Stimulated activated CD4-positive, alpha-beta T cell treated with anti-CD3 and anti-CD28 coated beads, Interleukin-2, amount 100 ng/mL, for 4 hours (primary cell): Measurements from ENCODE around the gene TULP1.
"Not testable (repeated sequence)": the region's sequence is repeated elsewhere in the genome, so short reads cannot be mapped to it uniquely, and the experiment has no call there.

ENCODE experiments used
- DNase-seq: peaks from one replicate; pipeline ENCODE4 v3.0.0-alpha.2; 2020; ENCODE audit warnings: low read depth

The TULP1 gene

DNA sequence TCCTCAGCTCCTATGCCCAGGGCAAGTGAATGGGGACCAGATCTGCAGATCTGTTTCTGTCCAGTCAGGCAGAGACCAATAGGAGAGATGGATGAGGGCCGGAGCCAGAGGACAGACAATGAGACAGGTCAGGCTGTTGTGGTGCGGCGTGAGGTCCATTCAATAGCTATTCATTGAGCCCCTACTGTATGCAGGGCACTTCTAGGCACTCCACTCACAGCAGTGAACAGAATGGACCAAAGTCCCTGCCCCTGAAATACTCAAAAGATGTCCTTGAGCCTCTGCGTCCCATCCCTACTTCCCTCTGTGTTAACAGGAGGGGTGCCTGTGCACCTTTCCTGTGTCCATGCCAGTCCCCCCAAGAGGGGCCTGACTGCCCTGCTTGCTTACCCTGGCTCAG is 8.5 kb upstream of the TULP1 start:
- no peak for DNase-seq

DNA sequence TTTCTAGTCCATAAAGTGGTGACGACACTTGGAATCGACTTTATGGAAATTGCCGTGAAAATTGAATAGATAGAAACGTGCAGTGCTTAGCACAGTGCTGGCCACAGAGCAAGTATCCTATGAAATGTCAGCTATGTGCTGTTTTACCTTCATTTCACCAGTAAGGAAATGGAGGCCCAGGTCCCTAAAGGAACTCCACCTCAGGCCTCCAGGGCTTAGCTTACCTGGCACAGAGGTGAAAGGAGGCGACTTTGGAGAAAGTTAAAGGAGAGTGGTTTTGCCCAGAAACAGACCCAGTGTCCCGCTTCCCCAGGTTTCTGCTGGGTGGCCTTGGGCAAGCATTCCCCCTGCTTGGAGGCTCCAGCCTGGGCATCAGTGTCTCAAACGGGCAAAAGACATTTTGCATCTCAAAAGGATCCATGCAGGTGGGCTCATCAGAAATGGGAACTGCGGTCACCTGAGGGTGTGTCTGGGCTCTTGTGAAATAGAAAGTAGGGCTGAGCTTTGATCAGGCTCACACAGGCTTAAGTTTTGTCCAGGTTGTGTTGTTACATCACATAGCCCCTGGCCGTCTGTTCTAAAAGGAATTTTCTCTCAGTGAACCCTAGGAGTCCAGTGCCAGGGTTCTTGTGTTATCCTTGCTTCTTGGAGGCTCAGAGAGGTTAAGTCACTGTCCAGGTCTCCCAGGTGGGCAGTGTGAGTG is 6.8 kb upstream of the TULP1 start:
- no peak for DNase-seq

DNA sequence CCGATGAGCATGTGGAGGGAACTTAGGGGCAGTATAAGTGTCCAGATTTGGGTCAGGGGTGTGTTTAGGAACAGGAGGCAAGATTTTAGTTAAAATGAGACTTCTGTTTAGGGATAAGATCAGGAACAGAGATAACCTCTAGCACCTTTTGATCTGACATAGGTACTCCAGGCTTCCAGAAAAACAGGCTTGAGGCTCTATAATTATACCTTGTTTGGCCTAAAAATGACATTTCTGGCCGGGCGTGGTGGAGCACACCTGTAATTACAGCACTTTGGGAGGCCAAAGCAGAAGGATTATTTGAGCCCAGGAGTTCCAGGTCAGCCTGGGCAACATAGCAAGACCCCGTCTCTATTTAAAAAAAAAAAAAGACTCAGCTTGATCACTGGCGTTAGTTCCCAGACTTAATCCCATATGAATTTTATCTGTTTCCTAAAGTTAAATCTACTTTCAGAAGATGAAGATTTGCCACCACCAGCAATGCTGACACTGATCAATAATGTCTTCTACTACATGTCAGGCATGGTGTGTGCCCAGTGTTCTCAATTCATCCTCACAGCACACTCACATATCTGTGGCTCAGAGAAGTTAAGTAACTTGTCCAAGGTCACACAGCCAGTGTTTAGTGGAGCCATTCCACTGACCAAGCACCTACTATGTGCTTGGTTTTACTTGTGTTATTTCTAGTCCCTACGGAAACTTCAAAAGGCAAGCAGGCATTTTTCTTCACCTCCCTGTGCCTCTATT is 6.0 kb upstream of the TULP1 start:
- no peak for DNase-seq

DNA sequence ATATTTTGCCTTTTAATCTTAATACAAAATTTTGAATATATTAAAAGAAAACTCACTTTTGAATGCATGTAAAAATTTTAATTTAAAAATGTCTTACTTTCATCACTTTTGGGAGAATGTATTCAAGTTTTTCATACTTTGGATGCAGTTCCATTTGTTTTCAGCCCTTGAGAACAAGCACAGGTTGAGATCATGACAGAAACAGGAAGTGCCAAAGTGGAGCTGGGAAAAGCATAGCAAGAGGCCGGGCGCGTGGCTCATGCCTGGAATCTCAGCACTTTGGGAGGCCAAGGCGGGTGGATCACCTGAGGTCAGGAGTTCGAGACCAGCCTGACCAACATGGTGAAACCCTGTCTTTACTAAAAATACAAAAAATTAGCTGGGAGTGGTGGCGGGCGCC is 5.3 kb upstream of the TULP1 start:
- not testable (repeated sequence) for DNase-seq

DNA sequence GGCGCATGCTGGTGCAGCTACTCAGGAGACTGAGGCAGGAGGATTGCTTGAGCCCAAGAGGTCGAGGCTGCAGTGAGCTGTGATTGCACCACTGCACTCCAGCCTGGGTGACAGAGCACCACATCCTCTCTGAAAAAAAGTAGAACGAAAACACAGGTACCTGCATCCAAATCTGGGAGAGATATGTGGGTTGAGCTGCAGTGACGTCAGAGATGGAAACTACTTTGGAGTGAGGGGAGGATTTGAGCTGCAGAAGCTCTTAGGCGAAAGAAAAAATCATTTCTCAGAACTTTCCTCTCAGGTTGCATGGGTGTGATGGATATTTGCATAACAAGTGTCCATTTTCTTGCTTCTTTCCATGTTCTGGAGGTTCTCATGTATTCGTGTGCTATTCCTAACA is 4.0 kb upstream of the TULP1 start:
- no peak for DNase-seq

DNA sequence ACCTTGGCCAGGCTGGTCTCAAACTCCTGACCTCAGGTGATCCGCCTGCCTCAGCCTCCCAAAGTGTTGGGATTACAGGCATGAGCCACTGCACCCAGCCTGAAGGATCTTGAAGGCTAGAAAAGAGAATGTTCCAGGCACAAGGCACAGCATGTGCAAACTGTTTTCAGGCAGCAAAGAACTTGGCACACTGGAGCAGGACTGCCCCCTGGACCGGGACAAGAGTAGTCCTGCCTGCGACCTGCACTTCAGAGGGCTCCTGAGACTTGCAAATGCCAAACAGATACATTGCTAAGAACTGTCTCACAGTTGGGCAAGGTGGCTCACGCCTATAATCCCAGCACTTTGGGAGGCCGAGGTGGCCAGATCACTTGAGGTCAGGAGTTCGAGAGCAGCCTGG is 3.2 kb upstream of the TULP1 start:
- not testable (repeated sequence) for DNase-seq

DNA sequence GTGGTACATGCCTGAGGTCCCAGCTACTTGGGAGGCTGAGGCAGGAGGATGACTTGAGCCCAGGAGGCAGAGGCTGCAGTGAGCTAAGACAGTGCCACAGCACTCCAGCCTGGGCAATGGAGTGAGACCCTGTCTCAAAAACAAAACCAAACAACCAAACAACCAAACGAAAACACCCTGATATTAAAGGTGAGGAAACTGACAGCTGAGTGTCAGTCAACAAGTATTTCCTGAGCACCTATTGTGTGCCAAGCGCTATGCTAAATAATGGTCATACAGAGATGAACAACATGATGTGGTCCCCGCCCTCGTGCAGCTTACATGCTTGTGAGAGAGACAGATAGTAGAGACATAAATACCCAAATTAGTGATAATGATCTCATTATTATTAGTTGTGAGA is 1.9 kb upstream of the TULP1 start:
- DNase-seq = no peak

DNA sequence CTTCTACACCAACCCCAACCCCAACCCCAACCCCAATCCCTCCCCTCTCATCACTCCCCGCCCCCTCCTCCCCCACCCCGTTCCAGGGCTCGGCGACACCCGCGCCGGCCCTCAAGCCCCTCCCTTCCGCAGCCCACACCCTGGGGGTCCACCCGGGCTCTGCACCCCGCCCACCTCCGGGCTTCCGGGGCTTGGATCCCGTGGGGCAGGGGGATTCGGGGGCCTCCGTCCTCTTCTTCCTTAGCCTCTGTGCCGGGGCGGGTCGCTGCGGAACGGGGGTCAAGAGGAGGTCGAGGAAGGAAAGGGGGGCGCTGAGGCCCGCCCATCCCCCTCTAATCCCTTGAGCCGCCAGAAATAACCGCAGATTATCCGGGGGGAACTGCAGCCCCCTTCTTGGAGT is 690 bp downstream of the TULP1 start:
- DNase-seq = no peak

DNA sequence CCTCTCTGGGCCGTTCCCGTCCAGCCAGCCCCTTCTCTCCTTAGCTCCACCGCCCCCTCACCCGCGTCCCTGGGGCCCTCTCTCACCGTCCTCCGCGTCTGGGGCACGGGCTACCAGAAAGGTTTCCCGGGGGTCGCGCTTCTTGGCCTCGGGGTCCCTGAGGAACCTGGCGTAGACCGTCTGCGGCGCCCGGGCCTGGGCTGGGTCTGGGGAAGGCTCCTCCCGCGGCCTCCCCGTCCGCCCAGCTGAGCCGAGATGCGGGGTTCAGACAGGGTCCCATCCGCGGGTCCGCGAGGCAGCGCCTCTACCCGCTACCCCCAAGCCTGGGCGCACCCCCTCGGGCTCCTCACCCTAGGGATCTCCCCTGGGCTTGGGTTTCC is 1.1 kb downstream of the TULP1 start:
- no peak for DNase-seq

DNA sequence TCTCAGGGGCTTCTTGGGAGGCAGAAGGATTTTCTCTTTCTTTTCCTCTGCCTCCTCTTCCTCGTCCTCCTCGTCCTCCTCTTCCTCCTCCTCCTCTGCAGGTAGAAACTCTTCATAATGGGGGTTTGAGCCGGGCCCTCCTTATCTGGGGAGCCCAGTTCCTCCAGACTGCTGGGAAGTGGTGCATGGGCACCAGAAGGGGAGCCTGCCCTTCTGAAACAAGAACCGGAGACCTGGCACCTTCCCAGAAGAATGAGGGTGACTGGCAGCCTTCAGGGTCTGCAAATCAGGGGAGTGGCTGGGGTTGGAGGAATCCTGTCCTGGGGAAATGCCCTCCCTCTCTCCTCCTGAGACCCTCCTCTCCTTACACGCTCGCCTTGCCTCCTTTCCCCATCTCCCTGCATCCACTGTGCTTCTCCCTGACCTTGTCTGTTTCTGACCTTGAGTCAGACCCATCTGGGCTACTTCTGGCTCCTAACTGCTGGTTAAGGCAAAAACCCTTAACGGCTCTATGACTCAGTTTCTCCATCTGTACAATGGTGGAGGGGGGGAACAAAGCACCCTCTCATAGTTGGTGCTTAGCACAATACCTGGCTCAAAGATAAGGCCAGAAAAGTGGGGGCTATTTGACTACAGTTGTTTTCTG is 1.7 kb downstream of the TULP1 start:
- DNase-seq = no peak

DNA sequence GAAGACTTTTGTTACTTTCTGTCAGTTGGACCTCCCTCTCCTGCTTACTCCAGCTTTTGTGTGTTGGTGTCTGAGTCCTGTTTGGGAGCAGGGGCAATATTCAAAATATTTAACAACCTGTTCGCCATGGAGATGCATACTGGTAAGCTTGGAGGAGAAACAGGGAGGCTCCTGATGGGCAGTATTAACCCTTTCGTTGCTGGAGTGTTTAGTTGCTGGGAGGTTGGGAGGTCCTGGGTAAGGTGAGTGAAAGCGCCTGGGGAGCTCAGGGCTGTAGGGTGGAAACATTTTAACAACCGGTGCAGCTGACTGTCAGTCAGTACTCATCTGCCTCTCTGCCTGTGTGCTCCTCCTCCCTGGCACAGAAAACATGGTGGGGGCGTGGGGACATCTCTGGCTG is 4.2 kb downstream of the TULP1 start:
- DNase-seq = no peak

DNA sequence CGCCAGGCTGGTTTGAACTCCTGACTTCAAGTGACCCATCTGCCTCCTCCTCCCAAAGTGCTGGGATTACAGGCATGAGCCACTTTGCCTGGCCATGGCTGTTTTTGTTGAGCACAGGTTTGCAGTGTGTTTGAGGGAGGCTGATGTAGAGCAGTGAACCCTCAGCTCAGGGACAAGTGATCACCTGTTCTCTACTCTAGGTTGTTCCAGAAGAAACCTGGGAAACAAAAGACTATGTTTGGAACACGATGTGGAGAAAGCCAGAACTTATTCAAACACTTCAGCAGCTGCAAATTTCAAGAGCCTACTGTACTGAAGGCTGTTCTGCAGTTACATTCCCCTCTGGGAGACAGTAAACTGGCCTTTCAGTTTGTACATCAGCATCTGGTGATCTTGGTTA is 4.7 kb downstream of the TULP1 start:
- no peak for DNase-seq

DNA sequence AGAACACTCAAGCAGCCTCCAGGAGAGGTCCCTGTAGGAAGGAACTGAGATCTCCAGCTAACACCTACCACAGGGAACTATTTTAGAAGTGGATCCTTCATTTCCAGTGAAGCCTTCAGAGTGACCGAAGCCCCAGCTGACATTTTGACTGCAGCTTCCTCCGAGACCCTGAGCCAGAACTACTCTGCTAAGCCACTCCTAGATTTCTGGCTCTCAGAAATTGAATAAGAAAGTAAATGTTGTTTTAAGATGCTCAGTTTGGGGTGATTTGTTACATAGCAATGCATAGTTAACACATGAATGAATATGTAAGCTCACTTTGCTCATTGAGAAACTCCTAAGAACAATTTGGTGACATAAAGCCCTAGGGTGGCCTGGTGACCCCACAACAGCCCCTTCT is 5.5 kb downstream of the TULP1 start:
- no peak for DNase-seq

DNA sequence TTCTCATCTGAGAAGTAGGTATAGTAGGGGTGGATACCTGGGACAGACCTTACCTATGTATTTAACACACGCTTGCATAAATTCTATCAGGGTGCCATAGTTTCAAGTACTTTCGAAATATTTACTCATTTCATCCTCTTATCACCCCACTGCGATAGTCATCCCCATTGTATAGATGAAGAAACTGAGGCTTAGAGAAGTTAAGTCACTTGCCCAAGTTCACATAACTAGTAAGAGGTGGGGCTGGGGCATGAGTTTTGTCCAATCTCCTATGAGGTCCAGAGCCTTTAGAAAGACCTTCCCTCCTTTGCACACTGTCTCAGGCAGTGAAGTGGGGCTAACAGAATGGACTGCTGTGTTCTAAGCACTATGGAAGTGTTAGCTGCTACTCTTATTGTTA is 6.2 kb downstream of the TULP1 start:
- DNase-seq = no peak

DNA sequence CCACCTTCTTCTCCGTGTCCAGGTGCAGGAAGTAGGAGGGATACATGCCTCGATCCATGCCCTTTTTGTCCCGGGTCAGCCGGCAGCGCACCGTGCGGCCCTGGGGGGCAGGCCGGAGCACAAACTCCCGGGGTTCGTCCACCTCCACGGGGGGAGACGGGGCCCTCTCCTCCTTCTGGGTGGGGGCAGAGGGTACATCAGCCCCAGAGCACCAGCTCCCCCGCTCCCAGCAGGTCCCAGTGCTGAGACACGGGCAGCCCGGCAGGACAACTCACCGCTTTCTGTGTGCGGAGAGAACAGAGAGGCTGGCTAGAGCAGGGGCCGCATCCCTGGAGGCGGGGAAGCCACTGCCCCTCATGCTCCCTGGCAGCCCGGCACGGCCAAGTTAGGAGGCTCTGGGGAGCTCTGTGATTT is 6.7 kb downstream of the TULP1 start:
- DNase-seq = no peak

DNA sequence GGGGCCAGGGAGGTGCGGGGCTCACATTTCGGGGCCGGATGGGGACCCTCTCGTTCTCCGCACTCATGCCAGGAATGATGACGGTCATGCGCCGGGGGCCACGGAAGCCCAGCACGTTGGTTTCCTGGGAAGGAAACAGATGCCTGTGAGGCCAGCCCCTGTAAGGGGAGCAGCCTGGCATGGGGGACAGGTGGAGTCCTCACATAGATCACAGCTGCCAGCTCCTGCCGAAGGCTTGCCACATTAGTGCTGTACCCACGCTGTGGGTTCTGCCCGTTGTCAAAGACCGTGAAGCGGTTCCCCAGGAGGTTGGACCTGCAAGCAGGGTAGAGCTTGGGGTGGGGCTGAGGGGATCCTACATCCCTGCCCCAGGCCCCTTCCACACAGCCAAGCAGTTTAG is 9.2 kb downstream of the TULP1 start:
- DNase-seq = no peak

DNA sequence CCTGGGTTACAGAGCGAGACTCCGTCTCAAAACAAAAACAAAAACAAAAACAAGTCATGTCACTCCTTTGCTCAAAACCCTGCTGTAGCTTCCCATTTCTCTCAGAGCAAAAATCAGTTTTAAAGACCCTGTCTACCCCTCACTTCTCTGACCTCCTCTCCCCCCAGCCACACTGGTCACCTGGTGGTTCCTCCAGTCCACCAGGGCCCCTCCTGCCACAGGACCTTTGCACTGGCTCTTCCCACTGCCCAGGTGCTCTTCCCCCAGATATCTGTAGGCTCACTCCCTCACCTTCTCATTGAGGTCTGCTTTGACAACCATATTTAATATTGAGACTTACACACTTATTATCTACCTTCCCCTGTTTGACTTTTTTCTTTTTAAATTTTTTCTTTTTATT is 10.9 kb downstream of the TULP1 start:
- DNase-seq = no peak

DNA sequence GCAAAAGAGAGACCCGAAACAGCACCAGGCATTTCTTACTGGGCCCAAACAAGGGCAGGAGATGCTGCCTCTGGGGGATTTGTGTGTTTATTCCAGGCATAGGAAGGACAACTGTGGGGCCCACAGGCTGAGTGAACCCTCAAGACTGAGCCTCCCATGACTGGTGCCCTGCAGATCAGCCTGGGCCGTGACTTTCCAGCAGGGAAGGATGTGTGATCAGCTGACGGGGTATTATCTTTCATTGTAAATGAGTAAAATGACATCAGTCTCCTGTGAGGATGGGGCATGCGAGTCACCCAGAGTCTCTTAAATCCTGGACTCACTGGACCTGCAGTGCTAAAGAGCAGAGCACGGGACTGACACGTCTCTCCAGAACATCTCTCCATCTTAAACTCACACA is 11.9 kb downstream of the TULP1 start:
- no peak for DNase-seq

DNA sequence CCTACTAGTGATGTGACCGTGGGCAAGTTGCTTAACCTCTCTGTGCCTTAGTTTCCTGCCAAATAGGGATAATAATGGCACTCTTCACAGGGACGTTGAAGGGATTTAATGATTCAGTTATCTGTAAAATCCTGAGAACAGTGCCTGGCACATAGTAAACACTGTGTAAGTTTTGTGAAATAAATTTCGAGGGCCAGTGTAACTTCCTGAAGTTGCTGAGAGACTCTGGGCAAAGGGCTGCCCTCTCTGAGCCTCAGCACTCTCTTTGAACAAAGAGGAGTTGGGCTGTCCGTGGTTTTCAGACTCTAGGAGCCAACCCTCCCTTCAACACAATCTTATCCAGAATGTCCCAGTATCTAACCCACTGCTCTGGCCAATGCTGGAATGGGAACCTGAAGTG is 13.3 kb downstream of the TULP1 start:
- no peak for DNase-seq

DNA sequence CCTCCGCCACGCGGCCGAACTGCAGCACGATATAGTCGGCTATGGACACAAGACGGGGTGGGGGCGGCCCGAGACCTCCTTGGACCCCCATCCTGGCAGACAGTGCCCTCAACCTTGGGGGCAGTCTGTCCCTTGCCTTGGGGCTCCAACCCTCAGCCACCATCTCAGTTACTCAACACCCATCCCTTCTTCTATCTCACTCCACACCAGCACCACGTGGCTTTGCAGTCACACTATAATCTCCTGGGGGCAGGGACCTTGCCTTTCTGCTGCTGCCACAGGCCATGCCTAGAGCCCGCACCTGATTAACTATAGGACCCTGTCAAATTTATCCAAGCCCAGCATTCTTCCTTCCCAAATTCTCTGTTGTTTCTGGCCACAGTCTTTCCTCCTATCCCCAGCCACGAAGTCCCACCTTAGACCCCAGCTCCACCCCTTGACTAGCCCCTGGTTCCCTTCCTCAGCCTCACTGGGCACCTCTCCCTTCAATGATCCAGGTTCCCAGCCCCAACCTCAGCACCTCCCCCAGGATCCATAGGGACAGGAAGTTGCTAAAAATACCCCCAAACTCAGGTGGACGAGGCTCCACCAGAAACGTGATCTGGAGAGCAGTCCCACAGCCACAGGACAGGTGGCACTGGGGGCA is 14.2 kb downstream of the TULP1 start:
- DNase-seq = no peak

DNA sequence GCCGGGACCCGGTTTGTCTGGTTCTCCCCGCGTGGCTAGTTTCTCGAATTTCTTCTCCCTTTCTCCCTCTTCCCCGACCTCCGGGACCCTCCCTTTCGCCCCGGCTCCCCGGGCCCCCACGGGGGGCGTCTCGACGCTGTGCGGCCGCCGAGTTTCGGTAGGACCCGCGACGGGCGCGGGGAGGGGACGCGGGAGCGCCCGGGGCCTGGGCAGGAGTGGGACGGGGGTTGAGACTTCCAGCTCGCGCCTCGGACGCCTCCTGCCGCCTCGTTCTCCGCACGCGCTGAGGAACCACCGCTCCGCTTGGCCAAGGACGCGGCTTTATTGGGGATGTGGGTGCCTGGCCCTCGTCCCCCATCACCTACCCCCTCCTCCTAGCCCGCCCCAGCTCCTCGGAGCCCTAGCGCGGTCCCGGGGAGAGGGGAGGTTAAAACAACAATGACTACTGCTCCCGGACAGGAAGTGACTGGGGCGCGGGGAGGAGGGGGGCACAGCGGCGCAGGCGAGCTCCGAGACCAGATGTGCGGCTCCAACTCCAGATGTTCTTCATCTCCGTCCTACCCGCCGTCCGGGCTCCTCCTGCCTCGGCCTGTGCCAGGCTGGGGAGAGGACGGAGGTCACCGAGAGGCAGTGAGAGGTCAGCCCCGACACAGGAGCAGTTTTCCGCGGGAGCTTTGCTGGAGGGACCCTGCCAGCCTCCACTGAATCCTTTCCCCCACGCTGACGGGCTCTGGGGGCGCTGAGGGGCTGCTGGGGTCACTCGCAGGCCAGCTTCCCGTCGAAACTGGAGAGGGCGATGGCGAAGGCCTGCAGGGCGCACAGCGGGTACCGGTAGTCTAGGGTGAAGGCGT is 14.9 kb downstream of the TULP1 start:
- peak; percentile 35 for DNase-seq
